ENCODE data around the gene CHD5.
A peak's percentile ranks its signal among the peaks of the same experiment; 100 is the strongest.

The CHD5 gene

GRCh38 chr1:6200188-6200809 lies 20.2 kb upstream of the CHD5 start:
- DNase-seq, result no peak

GRCh38 chr1:6199298-6200187 lies 19.4 kb upstream of the CHD5 start, which contains the start of gene RPL22:
RPL22 (minus strand) TSS chr1:6199595; CDS start chr1:6199573, 22 bp downstream.
- DNase-seq, result peak; percentile 100

- peak; percentile 53 for DNase-seq
These were observed 18.7 kb upstream of the CHD5 start for GRCh38 chr1:6198646-6199297.

- no peak for DNase-seq
These were observed 17.8 kb upstream of the CHD5 start for GRCh38 chr1:6197746-6198427.

GRCh38 chr1:6191968-6192367 lies 11.8 kb upstream of the CHD5 start:
- DNase-seq, result no peak

- DNase-seq, result no peak
These were observed 8.3 kb upstream of the CHD5 start for GRCh38 chr1:6188466-6188865.

- DNase-seq, result peak; percentile 74
These were observed 5.7 kb upstream of the CHD5 start for GRCh38 chr1:6185635-6186382.

- no peak for DNase-seq
These were observed 5.0 kb upstream of the CHD5 start for GRCh38 chr1:6185151-6185550.

GRCh38 chr1:6184083-6184783 lies 4.1 kb upstream of the CHD5 start:
- peak; percentile 38 for DNase-seq

GRCh38 chr1:6183520-6183989 lies 3.4 kb upstream of the CHD5 start:
- peak; percentile 45 for DNase-seq

GRCh38 chr1:6181347-6181770 lies 1.2 kb upstream of the CHD5 start:
- DNase-seq, result no peak

- DNase-seq, result no peak
These were observed 688 bp upstream of the CHD5 start for GRCh38 chr1:6180707-6181311.

GRCh38 chr1:6179564-6180175 lies 451 bp downstream of the CHD5 start:
- no peak for DNase-seq

- no peak for DNase-seq
These were observed 1.2 kb downstream of the CHD5 start for GRCh38 chr1:6178751-6179563.

GRCh38 chr1:6177681-6178380 lies 2.3 kb downstream of the CHD5 start:
- DNase-seq, result no peak

GRCh38 chr1:6176779-6177178 lies 3.3 kb downstream of the CHD5 start:
- no peak for DNase-seq

- no peak for DNase-seq
These were observed 4.7 kb downstream of the CHD5 start for GRCh38 chr1:6175411-6175828.

- DNase-seq, result no peak
These were observed 5.3 kb downstream of the CHD5 start for GRCh38 chr1:6174621-6175410.
